Measurements from ENCODE around the gene TNNT2.
A peak's percentile ranks its signal among the peaks of the same experiment; 100 is the strongest.

Gene TNNT2

DNA sequence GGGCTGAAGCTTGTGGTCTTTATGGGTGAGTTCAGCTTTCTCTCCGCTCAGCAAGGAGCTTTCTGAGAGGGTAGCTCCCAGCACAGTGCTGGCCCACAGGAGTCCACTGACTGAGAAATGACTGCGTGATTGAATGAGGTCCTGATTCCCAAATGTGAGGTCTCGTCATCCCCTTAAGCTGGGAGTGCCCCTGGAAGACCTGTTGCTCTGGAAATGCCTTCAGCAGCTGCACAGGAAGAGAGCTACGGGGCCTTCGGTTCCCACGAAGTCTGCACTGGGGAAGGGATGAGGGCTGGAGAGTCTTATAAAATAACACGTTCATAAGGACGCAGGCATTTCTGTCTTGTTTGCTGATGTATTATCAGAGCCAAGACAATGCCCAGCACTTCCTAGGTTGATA is 14.0 kb downstream of the TNNT2 start:
- TF ChIP-seq, protein P1, sequence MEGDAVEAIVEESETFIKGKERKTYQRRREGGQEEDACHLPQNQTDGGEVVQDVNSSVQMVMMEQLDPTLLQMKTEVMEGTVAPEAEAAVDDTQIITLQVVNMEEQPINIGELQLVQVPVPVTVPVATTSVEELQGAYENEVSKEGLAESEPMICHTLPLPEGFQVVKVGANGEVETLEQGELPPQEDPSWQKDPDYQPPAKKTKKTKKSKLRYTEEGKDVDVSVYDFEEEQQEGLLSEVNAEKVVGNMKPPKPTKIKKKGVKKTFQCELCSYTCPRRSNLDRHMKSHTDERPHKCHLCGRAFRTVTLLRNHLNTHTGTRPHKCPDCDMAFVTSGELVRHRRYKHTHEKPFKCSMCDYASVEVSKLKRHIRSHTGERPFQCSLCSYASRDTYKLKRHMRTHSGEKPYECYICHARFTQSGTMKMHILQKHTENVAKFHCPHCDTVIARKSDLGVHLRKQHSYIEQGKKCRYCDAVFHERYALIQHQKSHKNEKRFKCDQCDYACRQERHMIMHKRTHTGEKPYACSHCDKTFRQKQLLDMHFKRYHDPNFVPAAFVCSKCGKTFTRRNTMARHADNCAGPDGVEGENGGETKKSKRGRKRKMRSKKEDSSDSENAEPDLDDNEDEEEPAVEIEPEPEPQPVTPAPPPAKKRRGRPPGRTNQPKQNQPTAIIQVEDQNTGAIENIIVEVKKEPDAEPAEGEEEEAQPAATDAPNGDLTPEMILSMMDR (IDR thresholded peaks at IDR 0.05; ENCODE audit: insufficient read depth, low read length, poor library complexity, severe bottlenecking) = no peak
- DNase-seq (ENCODE audit: extremely low read depth, insufficient read length) = no peak
- no peak overlapping the region for H3K4me3 ChIP-seq (replicated peaks; ENCODE audit: low read depth, low read length)
- peaks cover 2% of the 10 kb centered on the region for H3K27me3 ChIP-seq (replicated peaks; ENCODE audit: control insufficient read depth, insufficient read depth, low read length)
- H3K36me3 ChIP-seq (ENCODE audit: control insufficient read depth, insufficient read depth, low read length) = no peaks in the 10 kb centered on the region

DNA sequence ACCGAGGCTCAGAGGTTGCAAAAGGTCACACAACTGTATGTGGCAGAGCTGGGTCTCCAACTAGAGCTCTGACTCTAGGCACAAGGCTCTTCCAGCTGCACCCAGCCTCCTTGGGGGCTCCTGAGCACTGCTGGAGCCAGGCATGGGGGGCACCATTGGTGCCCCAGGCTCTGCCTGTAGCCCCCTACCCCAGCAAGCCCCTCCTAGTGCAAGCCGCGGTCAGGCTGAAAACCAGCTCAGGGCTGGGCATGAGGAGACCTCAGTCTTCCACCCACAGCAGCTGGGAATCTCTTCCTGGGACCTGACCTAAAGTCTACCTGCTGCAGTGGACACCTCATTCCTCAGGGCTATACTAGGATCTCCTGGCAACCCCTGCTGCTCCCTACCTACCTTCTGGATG is 14.6 kb downstream of the TNNT2 start:
- Histone ChIP-seq H3K4me3 (replicated peaks; ENCODE audit: low read depth, low read length) (no peak overlapping the region), H3K36me3 (ENCODE audit: control insufficient read depth, insufficient read depth, low read length) (no peaks in the 10 kb centered on the region), H3K27me3 (replicated peaks; ENCODE audit: control insufficient read depth, insufficient read depth, low read length) (peaks cover 2% of the 10 kb centered on the region)
- no peak for DNase-seq (ENCODE audit: extremely low read depth, insufficient read length)
- TF ChIP-seq, protein P1 (IDR thresholded peaks at IDR 0.05; ENCODE audit: insufficient read depth, low read length, poor library complexity, severe bottlenecking) = no peak

DNA sequence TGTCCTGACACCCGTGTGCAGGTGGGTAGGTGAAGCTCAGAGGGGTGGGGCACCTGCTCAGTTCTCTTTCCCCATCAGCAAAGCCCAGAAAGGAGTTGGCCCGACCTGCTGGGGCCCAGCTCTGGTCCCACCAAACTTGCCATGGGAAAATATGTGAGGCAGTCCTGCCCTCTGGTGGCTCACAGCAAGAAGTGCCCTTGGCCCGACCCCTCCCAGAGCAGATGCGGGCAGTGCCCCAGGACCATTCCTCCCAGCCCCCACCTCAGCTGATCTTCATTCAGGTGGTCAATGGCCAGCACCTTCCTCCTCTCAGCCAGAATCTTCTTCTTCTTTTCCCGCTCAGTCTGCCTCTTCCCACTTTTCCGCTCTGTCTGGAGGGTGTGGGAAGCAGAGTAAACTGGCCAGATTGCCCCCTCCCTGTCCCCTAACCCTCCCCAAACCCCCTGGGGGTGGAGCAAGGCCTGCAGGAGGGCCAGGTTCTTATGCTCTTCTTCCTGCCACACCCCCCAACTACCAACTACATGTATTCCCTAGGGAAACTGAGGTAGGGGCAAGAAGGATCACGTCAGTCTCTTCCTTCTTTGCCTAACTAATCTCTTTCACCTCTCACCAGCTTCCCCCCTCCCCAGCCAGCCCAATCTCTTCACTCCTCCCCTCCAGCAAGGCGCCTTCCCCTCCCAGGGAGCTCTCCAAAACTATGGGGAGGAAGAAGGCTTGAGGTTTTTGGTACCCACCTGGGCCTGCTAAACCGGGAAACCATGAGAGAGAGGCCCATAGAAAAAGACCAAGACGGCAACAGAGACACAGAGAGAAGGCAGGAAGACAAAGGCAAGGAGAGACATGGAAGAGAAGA is 15.6 kb downstream of the TNNT2 start:
- no peak overlapping the region for H3K4me3 ChIP-seq (replicated peaks; ENCODE audit: low read depth, low read length)
- TF ChIP-seq, protein P1 (IDR thresholded peaks at IDR 0.05; ENCODE audit: insufficient read depth, low read length, poor library complexity, severe bottlenecking) = peak; percentile 84
- H3K36me3 ChIP-seq (ENCODE audit: control insufficient read depth, insufficient read depth, low read length) = no peaks in the 10 kb centered on the region
- H3K27me3 ChIP-seq (replicated peaks; ENCODE audit: control insufficient read depth, insufficient read depth, low read length) = peaks cover 3% of the 10 kb centered on the region
- peak; percentile 19 for DNase-seq (ENCODE audit: extremely low read depth, insufficient read length)

DNA sequence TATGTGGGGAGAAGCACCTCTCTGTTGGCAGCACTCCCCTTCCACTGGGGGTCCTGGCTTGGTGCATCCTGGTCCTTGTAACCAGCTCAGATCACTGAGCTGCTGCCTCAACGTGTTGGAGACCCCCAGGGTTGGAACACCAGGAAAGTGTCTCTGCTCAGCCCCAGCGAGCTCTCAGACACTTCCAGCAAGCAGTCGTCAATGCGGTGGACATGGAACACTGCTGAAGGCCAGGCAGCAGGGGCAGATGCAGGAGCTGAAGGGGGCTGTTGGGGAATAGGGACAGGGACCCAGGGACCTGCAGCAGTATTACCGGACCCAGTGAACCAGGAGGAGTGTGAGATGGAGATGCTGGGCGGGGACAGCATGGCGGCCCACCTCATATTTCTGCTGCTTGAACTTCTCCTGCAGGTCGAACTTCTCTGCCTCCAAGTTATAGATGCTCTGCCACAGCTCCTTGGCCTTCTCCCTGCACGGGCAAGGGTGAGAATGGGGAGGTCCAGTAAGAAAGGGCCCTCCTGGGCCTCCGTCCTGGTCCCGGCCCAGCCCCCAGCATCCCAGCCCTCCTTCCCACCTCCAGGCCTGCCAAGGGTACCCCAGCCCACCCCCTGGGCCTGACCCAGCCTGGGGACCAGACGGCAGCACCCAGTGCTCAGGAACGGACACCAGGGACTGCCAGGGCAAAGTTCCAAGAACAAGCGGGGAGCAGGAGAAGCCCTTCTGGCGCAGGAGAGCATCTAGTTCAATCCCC is 16.4 kb downstream of the TNNT2 start:
- Histone ChIP-seq H3K4me3 (replicated peaks; ENCODE audit: low read depth, low read length) (no peak overlapping the region), H3K36me3 (ENCODE audit: control insufficient read depth, insufficient read depth, low read length) (no peaks in the 10 kb centered on the region), H3K27me3 (replicated peaks; ENCODE audit: control insufficient read depth, insufficient read depth, low read length) (peaks cover 3% of the 10 kb centered on the region)
- DNase-seq (ENCODE audit: extremely low read depth, insufficient read length) = no peak
- TF ChIP-seq, protein P1 (IDR thresholded peaks at IDR 0.05; ENCODE audit: insufficient read depth, low read length, poor library complexity, severe bottlenecking) = no peak

DNA sequence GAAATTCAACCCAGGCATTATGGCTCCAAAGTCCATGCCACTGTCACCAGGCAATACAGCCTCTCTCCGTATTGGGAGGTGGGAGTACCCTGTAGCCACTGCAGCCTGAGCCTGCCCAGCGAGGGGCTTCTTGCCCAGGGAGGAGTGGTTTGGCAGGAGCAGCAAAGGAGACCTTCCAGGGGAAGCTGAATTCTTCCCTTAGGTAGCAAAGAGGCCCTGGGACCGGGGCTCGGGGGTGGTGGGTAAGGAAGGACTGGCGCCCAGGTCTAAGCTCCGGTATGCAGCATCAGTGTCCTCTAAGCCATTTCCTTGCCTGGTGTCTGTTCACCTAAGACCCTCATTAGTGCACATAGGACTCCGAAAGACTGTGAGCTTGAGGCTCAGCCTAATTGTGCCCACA is 17.0 kb downstream of the TNNT2 start:
- TF ChIP-seq, protein P1 (IDR thresholded peaks at IDR 0.05; ENCODE audit: insufficient read depth, low read length, poor library complexity, severe bottlenecking) = no peak
- no peak overlapping the region for H3K4me3 ChIP-seq (replicated peaks; ENCODE audit: low read depth, low read length)
- peaks cover 3% of the 10 kb centered on the region for H3K27me3 ChIP-seq (replicated peaks; ENCODE audit: control insufficient read depth, insufficient read depth, low read length)
- no peak for DNase-seq (ENCODE audit: extremely low read depth, insufficient read length)
- H3K36me3 ChIP-seq (ENCODE audit: control insufficient read depth, insufficient read depth, low read length) = no peaks in the 10 kb centered on the region

Data from GM06990 (cell line).